Activated CD4-positive, alpha-beta T cell treated with anti-CD3 and anti-CD28 coated beads, Interleukin-2, amount 50 U/mL, for 48 hours (primary cell): Measurements from ENCODE around the gene MPZL3.

Experiments
- DNase-seq, 2 experiments: peaks; one replicate each; pipeline ENCODE4 v3.0.0-alpha.2; 2020

MPZL3 gene

GRCh38 chr11:118251858-118252652, at the start of gene MPZL3:
TSS of gene MPZL3 (minus strand) at chr11:118252365. CDS start at chr11:118252294, 71 bp downstream.
- DNase-seq: peak; percentile 79 to 86

GRCh38 chr11:118301600-118302195, 49.5 kb upstream of the MPZL3 start:
- DNase-seq: no peak

- peak in 1 of 2 experiments; percentile 55 for DNase-seq
Measured at GRCh38 chr11:118295815-118296454, 43.8 kb upstream of the MPZL3 start.

- DNase-seq: no peak
Measured at GRCh38 chr11:118295199-118295598, 43.0 kb upstream of the MPZL3 start.

GRCh38 chr11:118294053-118294452, 41.9 kb upstream of the MPZL3 start:
- no peak for DNase-seq

GRCh38 chr11:118291477-118292135, 39.4 kb upstream of the MPZL3 start:
- DNase-seq: no peak

- peak; percentile 30 to 41 for DNase-seq
Measured at GRCh38 chr11:118290923-118291322, 38.8 kb upstream of the MPZL3 start.

- DNase-seq: no peak
Measured at GRCh38 chr11:118289401-118289800, 37.2 kb upstream of the MPZL3 start.

GRCh38 chr11:118287006-118287405, 34.8 kb upstream of the MPZL3 start:
- no peak for DNase-seq

GRCh38 chr11:118286545-118286944, 34.4 kb upstream of the MPZL3 start:
- no peak for DNase-seq

GRCh38 chr11:118283756-118284350, 31.7 kb upstream of the MPZL3 start:
- DNase-seq: no peak

GRCh38 chr11:118283037-118283636, 31.0 kb upstream of the MPZL3 start:
- DNase-seq: no peak

GRCh38 chr11:118282606-118283005, 30.4 kb upstream of the MPZL3 start:
- no peak for DNase-seq

- peak in 1 of 2 experiments; percentile 33 for DNase-seq
Measured at GRCh38 chr11:118281284-118281683, 29.1 kb upstream of the MPZL3 start.

- DNase-seq: no peak
Measured at GRCh38 chr11:118277312-118277711, 25.1 kb upstream of the MPZL3 start.

- no peak for DNase-seq
Measured at GRCh38 chr11:118276422-118276821, 24.3 kb upstream of the MPZL3 start.

- no peak for DNase-seq
Measured at GRCh38 chr11:118275176-118275575, 23.0 kb upstream of the MPZL3 start.

GRCh38 chr11:118274186-118274585, 22.0 kb upstream of the MPZL3 start:
- DNase-seq: no peak

- no peak for DNase-seq
Measured at GRCh38 chr11:118272001-118272400, 19.8 kb upstream of the MPZL3 start.

- no peak for DNase-seq
Measured at GRCh38 chr11:118267486-118267885, 15.3 kb upstream of the MPZL3 start.

- no peak for DNase-seq
Measured at GRCh38 chr11:118265954-118266353, 13.8 kb upstream of the MPZL3 start.
